Left renal pelvis (tissue), 4 donors: ENCODE data around the gene BCAR1. TPM values are rescaled to one million over a fixed set of nuclear protein-coding genes. Genes with fewer than 3 reads are reported as not detected.

Source experiments
- DNase-seq, 4 donors: peaks; one replicate each; pipeline ENCODE4 v3.0.0-alpha.2; 2013; ENCODE audit warnings: low read depth in 4 of 4, low spot score in 3 of 4
- polyA plus RNA-seq, 4 donors: library from polyadenylated mRNA; unstranded; fragments of 120-200 nt; gene quantifications; one replicate each; pipeline ENCODE4 v1.2.1, GENCODE V29; 2013; ENCODE audit not compliant: insufficient read length in 4 of 4

BCAR1 gene
- polyA plus RNA-seq, 4 donors = 36.2 to 66.0 (median 43.8) TPM

DNA sequence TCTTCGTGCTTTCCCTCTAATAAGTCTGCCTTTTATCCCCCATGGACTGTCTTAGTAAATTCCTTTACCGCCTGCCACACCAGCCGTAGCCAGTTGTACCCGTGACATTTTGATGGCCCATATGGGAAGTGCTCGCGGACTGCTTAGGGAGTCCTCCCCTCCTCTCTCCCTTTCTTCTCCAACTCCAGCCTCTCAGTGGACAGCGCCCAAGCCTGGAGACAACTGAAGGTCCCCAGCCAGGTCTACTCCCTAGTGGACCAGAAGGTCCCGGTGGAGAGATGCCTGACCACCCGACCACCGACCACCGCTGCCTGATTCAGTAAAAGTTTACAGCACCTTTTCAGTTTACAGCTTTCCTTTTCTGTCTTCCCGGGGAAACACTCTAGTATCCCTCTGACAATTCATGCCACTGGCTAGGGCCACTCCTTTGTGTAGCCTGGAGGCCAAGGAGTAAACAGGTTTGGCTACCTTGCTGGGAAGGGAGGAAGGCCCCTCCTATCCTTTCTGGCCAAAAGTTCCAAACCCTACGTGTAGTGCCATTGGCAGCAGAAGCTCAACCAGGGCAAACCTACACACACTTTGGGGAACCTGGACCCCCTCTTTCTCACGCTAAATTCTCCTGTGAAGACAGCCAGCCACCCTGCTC lies 62.5 kb downstream of the BCAR1 start:
- DNase-seq = no peak

DNA sequence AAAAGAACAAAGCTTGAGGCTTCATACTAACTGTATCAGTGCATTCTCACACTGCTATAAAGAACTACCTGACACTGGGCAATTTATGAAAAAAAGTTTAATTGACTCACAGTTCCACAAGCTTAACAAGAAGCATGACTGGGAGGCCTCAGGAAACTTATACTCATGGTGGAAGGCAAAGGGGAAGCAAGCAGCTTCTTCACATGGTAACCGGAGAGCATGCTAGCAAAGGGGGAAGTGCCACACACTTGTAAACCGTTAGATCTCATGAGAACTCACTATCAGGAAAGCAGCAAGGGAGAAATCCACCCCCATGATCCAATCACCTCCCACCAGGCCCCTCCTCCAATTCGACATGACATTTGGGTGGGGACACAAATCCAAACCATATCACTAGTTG lies 69.8 kb downstream of the BCAR1 start:
- no peak for DNase-seq

DNA sequence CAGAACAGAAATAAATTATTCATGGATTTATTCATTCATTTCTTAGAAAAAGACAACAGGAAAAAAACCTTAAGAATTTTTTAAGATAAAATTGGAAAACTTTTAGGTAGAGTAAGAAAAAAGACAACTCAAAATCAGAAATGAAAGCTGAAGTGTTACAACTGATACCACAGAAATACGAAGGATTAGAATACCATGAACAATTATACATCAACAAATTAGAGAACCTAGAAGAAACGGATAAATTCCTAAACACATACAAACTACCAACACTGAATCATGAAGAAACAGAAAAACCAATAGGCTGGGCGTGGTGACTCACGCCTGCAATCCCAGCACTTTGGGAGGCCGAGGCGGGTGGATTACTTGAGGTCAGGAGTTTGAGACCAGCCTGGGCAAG lies 72.2 kb downstream of the BCAR1 start:
- DNase-seq = no peak

Other genes starting within 250 kb of the BCAR1 start
- gene LDHD, start 134.8 kb downstream of the BCAR1 start, polyA plus RNA-seq = 1 to 10 TPM; 1.0 to 7.5 (median 5.3) TPM
- gene ZFP1, start 103.1 kb downstream of the BCAR1 start, polyA plus RNA-seq = 10 to 100 TPM; 21.4 to 33.9 (median 28.3) TPM
- under 1 TPM in 1 of 4 donors, not detected in 3; 0.09 TPM for gene CTRB2, start 44.5 kb downstream of the BCAR1 start, polyA plus RNA-seq
- gene CTRB1, start 32.6 kb downstream of the BCAR1 start, polyA plus RNA-seq = under 1 TPM in 2 of 4 donors, not detected in 2; 0.11 to 0.15 TPM
- gene CFDP1, start 181.9 kb upstream of the BCAR1 start, polyA plus RNA-seq = 100 to 1,000 TPM; 149 to 200 (median 170) TPM
- gene TMEM170A, start 213.1 kb upstream of the BCAR1 start, polyA plus RNA-seq = 10 to 100 TPM; 32.8 to 45.3 (median 40.3) TPM
- 1 to 10 TPM in 3 of 4 donors, under 1 TPM in 1; 0.26 to 1.3 (median 1.2) TPM for gene CHST6, start 243.8 kb upstream of the BCAR1 start, polyA plus RNA-seq